Myocyte (in vitro differentiated cells): ENCODE data around the gene TRPM8. TPM values are rescaled to one million over a fixed set of nuclear protein-coding genes. Genes with fewer than 3 reads are reported as not detected.
"Not testable (repeated sequence)": the region's sequence is repeated elsewhere in the genome, so short reads cannot be mapped to it uniquely, and the experiment has no call there.

Experiments used
- DNase-seq: peaks from one replicate; pipeline ENCODE4 v3.0.0-alpha.2; 2012; ENCODE audit warnings: low read depth
- polyA plus RNA-seq: library from polyadenylated mRNA; unstranded; fragments of >200 nt; gene quantifications from one replicate; pipeline ENCODE4 v1.2.1, GENCODE V29; 2012; ENCODE audit warnings: missing spikeins
- total RNA-seq: library from RNA; depleted of rRNA; stranded (reverse); fragments of >200 nt; gene quantifications from 2 replicates; pipeline ENCODE4 v1.2.3, GENCODE V29; 2014

Gene TRPM8
- total RNA-seq = 1.4 and 3.5 TPM in 2 replicates
- 0.48 TPM for polyA plus RNA-seq

DNA sequence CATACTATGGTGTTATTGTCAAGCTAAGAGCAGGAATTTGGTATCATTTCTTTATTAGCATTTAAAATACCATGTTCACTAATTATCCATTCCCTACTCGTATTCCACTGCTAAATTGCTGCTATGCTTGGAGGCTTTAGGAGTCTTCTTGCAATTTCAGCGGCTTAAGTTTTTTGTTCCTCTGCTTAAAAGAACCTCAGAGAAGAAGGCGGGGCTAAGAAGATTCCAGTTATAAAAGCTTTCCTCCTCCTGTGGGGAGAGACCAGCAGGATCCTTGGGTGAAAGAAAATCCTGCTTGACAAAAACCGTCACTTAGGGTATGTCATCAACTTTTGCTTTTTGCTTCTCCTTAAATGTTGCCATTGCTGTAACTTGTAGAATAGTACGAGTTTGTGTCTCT lies at the start of gene TRPM8:
TSS of gene TRPM8 (plus strand) at position 258 of the 400 bp plus-strand sequence. CDS start 9,165 bp downstream, outside the sequence.
- no peak for DNase-seq

DNA sequence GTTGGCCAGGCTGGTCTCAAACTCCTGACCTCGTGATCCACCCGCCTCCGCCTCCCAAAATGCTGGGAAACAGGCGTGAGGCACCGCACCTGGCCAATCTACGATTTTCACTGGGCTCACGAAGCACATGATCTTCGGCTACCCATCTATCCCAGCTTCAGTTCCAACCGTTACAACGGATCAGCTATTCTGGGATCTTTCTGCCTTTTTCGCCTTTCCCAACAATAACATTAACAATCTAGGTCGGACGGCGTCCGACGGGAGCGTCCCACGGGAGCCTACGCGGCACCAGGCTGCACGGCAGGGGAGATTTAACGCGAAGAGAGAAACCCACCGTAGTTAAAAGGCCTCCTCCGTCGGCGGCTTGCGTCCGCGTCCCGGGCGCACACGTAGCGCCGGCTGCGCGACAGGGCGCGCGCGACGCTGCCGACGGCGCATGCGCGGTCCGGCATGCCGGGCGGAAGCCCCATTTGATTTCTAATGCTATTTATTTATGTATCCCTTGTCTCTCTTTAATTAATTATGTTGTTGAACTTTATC lies 49.1 kb upstream of the TRPM8 start, which contains the start of gene MSL3B:
TSS of gene MSL3B (minus strand) at position 394 of the 540 bp plus-strand sequence.
- DNase-seq = no peak

DNA sequence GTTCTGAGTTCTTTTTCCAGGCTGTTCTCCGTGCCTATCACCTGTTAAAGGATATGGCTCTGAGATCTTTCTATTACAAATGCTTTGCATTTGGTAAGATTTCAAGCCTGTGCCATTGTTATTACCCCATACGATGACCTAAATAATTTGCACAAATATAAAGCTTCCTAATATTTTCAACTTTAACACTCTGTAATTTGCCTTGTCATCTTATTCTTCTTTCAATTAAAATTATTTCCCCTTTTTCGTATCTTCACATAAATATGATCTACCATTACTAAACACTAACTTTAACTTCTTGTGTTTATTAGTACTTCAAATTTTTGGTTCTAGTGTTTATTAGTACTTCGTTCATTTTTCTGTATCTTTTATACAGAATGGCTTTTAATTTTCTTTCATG lies 45.7 kb upstream of the TRPM8 start:
- no peak for DNase-seq

DNA sequence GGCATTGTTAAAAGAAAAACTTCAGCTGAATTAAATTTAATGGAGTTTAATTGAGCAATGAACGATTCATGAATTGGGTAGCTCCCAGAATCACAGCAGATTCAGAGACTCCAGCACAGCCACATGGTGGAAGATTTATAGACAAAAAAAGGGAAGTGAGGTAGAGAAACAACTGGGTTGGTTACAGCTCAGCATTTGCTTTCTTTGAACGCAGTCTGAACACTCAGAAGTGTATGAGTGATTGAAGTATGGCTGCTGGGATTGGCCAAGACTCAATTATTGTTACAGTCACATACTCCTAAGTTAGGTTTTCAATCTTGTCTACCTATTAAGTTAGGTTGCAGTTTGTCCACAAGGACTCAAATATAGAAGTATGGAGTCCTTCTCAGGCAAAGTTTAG lies 45.0 kb upstream of the TRPM8 start:
- not testable (repeated sequence) for DNase-seq

DNA sequence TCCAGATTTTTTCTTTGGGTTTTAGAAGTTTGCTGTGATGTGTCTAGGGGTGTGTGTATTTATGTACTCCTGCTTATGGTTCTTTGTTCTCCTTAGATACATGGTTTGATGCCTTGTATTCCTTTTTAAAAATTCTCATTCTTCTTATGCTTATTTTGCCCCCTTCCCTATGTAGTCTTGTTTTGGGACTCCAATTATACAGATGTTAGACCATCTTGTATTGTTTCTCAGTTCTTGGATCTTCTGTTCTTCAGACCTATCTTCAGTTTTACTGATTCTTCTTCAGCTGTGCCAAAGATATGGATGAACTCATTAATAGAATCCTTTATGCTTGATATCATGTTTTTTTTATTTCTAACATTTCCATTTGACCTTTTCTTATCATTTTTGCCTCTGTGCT lies 34.8 kb upstream of the TRPM8 start:
- no peak for DNase-seq

DNA sequence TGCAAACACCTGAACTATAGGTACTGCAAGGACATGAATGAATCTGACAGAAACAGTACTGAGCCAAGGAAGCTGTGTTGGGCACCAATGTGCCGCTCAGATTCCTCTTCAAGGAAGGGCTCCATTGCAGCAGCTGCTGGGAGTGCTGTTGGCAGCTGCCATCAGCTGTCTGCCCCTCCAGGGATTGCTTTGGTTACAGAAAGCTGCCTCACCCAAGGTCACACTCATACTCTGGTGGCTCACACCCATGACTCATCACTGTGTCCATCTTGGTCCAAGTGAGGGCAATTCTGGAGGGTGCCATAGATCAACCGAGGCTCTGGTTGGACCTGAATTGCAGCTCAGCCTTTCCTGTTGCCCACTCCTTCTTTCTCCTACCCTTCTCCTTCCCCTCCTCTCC lies 24.4 kb upstream of the TRPM8 start:
- DNase-seq = peak; percentile 93

DNA sequence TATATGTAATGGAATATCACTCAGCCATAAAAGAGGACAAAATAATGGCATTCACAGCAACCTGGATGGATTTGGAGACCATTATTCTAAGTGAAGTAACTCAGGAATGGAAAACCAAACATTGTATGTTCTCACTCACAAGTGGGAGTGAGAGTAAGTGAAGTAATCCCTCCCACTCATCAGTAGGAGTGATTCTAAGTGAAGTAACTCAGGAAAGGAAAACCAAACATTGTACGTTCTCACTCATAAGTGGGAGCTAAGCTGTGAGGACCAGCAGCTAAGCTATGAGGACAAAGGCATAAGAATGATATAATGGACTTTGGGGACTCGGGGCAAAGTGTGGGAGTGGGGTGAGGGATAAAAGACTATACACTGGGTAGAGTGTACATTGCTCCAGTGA lies 20.9 kb upstream of the TRPM8 start:
- not testable (repeated sequence) for DNase-seq

DNA sequence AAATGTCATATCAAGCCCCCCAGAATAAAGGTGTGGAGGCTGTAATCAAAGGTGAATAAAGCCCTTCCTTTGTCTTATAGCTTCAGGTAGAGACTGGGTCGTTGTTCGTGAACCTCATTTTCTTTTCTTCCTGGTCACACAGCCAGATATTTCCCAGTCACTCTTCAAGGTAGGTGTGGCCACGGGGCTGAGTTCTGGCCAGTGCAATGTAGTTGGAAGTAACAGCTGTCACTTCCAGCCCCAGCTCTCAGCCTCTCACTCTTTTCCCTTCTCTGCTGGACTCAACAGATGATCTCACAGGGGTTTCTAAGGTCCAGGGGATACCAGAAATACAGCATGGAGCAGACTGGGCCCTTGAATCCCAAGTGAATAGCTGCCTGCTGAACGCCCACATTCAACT lies 15.8 kb upstream of the TRPM8 start:
- peak; percentile 70 for DNase-seq

DNA sequence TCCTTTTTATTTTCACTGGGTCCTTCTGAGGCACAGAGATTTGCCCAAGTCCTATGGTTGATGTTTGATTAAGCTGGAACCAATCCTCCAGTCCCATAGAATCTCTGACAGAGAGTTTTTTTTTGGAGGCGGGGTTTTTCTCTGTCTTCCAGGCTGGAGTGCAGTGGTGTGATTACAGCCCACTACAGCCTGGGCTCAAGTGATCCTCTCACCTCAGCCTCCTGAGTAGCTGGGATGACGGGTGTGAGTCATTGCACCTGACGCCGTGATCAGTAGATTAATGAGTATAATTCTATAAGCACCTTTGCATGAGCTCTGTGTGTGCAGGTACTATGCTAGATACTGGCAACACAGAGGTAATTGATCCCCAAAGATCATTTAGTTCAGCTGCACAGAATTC lies 15.3 kb upstream of the TRPM8 start:
- no peak for DNase-seq

DNA sequence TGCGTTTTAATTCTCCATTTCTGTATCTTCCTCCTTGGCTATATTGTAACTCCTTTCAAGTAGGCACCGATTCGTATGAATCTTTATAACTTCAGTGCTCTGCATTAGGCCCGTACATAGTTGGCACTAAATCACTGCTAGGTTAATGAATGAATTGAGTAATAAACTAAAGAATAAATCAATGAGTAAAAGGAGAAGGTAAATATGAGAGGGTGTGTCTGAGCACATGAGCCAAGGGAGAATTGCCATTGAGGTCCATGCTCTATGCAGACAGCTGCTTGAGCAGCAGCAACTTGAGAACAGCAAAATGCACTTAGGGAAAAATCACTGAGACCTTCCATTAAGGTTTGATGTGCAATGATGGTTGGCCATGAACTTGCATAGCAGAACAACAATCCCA lies 11.2 kb upstream of the TRPM8 start:
- no peak for DNase-seq

DNA sequence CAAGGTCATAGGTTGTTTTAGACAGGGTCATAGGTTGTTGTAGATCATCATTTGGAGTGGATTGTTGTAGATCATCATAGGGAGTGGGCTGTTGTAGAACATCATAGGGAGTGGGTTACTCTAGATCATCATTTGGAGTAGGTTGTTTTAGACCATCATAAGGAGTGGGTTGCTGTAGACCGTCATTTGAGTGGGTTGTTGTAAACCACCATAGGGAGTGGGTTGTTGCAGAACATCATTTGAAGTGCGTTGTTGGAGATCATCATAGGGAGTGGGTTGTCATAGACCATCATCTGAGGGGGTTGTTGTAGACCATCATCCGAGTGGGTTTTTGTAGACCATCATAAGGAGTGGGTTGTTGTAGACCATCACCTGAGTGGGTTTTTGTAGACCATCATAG lies 9.5 kb upstream of the TRPM8 start:
- DNase-seq = no peak

DNA sequence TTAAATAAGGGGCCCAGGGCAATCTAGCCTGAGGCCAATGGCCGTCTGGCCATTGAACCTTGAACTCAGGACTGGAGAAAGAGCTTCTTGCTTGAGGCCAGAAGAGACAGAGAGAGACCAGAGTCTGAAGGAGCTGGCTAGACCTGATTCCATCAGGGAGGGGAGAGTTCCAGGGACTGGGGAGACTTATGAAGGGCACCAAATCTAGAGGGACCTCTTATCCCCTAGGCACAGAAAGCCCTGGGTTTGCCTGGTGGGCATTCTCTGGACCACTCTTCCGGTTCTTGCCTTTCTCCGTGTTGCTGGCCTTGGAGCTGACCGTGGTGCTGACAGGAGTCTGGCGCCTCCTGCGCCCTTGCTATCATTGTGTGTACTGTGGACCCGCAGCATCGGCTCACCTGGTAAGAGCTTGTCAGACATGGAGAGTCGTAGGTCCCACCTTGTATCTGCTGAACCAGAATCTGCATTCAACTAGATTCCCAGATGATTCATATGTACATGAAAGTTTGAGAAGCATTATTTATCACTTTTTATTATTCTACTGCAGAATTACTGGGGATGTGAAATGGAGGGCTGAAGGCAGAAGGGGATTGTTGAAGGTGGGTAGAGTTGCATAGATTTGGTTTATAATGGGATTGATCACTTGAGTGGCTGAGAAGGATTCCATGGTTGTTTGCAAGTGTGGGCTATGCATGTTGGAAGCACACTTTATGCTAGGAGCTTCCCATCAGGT lies 4.3 kb upstream of the TRPM8 start:
- peak; percentile 66 for DNase-seq

DNA sequence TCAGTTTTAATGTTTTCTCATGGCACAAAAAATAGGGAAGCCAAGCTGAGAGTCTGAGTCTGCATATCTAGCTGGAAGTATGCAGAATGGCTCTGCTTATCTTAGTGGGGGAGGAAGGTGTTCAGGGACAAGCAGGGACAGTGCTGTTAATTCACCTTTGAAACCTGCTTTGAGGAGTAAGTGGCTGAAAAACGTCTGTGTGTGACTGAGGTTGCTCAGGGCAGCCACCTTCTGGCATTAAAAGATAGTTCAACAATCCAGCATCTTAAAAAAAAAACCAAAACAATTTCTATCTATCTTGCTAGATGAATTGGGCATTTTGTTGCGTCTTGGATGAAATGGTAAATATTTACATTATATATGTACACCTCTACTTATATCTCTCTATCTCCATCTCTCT lies 2.0 kb upstream of the TRPM8 start:
- no peak for DNase-seq

DNA sequence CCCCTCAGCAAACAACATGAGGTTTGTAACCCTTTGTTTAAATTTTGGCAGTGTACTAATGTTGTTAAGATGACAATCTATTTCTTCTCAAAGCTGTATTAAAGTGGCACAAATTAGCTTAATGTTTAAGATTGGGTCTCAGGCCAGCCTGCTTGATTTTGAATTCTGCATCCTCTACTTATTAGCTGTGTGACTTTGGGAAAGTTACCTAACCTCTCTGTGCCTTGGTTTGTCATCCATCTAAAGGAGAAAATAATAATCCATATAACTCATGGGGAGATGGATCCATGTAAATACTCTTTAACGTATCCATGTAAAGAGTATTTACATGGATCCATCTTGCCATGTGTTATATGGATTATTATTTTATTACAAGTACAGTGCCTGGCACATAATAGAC lies 2.1 kb downstream of the TRPM8 start:
- DNase-seq = no peak

DNA sequence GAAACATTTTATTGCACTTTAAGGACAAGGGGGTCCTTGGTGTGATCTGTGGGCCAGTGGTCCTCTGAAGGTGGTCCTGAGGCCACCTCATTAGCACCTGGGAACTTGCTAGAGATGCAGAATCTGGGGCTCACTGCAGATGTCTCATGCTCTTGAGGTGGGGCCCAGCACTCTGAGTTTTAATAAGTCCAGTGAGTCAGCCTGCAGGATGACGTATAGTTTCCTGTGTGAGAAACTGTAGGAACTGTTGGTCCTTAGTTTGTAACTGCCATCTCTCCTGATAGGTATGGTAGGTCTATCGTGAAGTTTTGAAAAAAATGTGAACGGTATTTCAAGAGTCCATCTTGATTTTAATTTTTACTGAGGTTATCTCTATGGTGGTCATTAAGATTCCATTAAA lies 2.8 kb downstream of the TRPM8 start:
- no peak for DNase-seq

DNA sequence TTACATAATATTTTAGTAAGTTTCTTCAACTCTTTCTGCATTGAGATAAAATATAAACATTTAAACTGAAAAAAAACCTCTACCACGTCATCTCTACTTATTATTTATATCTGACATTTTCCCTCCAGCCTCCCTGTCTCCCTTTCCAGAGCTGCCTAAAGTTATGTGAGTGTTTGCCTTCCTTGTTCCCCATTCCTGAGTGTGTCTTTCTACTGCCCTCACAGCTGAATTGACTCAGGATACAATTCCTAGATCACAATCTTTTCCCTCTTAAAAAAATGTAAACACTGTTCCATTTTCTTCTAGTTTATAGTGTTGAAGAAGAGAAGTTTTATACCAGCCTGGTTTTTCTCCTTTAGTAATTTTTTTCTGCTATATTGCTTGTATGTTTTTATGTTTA lies 5.3 kb downstream of the TRPM8 start:
- DNase-seq = no peak

DNA sequence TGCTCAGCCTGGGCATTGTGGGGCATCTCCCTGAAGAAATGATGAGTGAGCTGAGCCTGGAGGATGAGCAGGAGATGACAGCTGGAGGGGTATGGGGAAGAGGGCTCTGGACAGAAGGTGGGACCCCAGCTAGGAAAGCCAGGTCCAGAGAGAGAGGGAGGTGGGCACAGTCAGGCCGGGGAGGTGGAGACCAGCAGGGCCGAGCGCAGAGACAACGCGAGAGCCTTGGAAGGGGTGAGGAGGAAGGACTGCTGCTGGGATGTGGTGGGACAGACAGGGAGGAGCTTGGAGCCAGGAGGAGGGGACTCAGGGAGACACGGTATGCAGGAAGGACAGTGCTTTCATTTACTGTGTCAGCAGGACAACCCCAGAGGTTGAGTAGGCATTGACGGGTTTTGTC lies 8.2 kb downstream of the TRPM8 start:
- DNase-seq = no peak

DNA sequence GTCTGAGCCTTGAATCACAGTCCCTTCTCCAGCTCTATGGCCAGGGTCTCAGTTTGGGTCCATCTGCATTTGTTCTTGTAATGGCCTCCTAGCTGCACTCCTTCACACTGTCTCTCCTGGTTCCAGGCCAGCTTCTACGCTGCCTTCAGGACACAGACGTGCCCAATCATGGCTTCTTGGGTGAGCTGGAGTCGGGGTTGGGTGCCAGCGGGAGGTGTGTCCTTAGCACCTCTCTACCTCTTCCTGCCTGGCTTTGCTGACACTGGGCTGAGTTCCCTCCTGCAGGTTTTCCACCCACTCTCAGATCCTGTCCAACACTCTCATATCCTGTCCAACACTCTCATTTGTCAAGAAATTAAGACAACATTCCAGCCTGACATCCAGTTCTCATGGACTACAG lies 9.6 kb downstream of the TRPM8 start:
- DNase-seq = no peak

DNA sequence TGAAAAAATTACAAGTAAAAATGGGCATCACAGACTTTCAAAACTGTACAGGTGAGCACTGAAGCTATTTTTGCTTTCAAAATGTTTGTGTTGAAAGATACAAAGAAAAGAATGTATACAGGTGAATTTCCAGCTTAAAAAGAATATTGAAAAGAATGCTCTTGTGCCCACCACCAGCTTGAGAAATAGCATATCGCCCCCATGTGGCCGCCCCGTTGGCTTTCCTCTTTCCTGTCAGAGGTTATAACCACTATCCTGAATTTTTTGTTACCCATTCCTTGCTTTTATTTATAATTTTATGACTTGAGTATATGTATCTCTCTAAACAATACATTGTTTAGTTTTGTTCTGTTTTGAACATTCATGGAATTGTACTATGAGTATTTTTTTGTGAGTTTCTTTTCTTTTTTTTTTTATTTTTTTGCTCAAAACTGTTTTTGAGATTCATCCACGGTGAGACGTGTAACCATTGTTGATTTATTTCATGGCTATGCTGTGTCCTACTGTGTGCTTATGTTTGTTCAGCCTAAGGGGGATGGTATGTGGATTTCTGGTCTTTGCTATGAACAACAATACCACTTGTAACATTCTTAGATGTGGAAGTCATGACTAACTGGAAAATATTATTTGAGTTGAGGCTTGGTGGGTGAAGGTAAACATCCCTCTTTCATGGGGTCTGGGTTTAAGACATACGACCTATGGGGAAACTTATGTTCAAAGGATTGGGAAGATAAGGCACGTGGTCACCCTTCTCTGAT lies 11.6 kb downstream of the TRPM8 start:
- DNase-seq = peak; percentile 28

DNA sequence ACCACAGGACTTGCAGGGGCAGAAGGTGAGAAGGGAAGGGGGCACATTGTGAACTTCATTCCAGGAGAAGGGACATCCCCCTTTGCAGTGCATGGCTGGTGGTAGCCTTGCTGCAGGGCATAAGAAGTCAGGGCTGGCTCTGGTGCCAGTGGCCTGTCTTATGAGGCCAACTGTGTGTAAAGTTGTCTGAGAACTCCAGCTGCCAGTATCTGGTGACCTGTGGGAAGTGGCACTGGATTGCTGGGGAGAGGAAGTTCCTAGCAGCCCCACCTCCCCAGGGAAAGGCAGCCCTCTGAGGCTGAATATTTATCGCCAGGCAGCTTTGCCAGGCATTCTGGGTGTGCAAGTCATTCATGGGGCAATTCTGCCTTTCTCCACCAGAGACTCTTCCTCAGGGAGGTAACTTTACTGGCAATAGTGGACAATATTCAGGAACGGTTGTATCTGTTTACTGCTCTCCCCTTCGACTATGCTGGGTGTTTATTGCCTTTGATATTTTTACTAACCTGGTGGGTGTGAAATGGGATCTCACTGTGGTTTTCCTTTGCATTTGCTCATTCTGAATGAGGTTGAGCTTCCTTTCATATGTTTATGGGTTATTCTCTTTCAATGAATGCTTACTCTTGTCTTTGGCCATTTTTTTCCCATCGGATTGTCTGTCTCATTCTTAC lies 12.3 kb downstream of the TRPM8 start:
- DNase-seq = peak; percentile 79

DNA sequence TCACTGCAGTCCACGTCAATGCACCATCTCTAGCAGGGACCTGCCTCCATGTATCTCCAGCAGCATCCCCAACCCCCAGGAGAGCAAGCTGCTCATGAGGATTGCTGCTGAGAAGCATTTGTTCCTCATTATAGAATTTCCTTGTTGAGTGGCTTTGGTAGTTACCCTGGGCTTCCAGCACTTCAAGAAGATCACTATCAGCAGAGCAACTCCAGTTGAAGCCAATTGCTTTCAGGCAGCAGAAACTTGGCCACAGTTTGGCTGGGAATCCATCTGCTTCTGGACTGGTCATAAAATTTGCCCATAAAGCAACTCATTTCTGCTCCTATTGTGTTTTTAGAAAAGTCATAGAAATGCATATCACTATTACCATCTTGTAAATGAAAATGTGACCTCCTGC lies 17.4 kb downstream of the TRPM8 start:
- no peak for DNase-seq

DNA sequence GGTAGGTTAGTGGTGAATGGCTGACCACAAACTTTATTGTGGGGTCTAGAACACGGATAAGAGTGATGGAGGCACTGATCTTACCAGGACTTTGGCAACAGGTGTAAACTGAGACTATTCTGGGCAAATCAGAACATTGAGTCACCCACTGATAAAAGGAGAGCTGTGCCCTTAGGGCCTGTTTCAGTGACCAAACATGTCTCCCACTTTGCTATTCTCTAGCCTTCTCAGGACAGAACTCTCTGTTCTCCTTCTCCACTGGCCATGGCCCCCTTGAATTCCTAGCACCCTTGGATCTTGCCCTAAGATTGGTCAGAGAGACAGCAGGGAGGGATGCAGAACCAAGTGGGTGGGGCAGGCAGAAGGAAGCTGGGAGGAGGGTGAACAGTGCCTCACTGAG lies 18.3 kb downstream of the TRPM8 start:
- peak; percentile 23 for DNase-seq
